SIG-M5 treated with dmso at 0.1 percent for 504 hours (cell line): ENCODE measurements around the gene CLEC2D.
"Not testable (repeated sequence)": the region's sequence is repeated elsewhere in the genome, so short reads cannot be mapped to it uniquely, and the experiment has no call there.

Experiments used
- DNase-seq: peaks from one replicate; lab custom pipeline; 2025; ENCODE audit not compliant: unreplicated experiment; lab: John Stamatoyannopoulos, UW

Gene CLEC2D

GRCh38 chr12:9651265-9651729, 18.2 kb upstream of the CLEC2D start:
- no peak for DNase-seq

DNA sequence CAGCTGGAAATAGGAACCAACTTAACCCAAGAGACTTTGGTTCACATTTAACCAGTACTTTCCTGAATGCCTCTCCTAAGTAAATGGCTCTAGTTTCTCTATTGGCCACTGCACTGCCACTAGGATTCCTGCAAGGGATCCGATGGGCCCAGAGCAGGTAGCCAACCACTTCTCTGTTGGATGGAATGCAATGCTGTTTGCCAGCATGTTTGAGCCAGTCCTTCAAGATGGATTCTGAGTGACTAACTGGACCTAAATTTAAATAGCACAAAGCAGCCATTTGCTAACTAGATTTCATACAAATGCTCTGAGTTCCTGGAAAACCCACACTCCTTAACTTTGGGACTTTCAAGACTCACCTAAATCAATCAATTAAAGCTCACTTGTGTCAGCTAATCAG, 9.5 kb upstream of the CLEC2D start:
- DNase-seq: no peak

- DNase-seq: no peak
Observed at GRCh38 chr12:9661720-9662119, 7.8 kb upstream of the CLEC2D start.

- DNase-seq: peak; percentile 29
Observed at GRCh38 chr12:9662488-9662887, 7.0 kb upstream of the CLEC2D start.

- no peak for DNase-seq
Observed at GRCh38 chr12:9667403-9668160, 1.9 kb upstream of the CLEC2D start.

- no peak for DNase-seq
Observed at GRCh38 chr12:9668161-9669018, 1.1 kb upstream of the CLEC2D start.

DNA sequence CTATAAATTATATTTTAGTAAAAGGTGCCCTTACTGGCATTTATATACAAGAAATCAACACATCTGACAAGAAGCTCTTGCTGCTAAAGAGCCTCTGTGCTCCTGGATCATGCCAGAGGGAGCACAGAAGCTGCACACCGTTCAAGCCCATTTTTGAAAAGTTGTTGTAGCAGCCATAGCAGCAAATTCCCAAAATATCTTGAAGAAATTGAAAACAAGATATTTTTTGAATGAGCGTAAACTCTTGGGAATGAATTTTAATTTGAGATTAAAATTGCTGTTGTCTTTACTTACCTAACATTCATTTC, 540 bp upstream of the CLEC2D start:
- DNase-seq: no peak

DNA sequence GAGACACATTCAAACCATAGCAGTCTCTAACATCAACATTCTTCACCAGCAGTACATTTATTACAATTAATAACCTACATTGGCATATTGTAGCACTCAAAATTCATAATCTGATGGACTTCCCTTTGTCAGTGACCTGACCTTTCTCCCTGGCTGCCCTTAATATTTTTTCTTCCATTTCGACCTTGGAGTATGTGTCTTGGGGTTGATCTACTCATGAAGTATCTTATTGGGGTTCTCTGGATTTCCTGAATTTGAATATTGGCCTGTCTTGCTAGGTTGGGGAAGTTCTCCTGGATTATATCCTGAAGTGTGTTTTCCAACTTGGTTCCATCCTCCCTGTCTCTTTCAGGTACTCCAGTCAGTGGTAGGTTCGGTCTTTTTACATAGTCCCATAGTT, 2.8 kb downstream of the CLEC2D start:
- not testable (repeated sequence) for DNase-seq

GRCh38 chr12:9673404-9674225, 4.1 kb downstream of the CLEC2D start:
- peak; percentile 4 for DNase-seq

- DNase-seq: no peak
Observed at GRCh38 chr12:9674226-9674590, 4.7 kb downstream of the CLEC2D start.

- DNase-seq: not testable (repeated sequence)
Observed at GRCh38 chr12:9682508-9682907, 13.0 kb downstream of the CLEC2D start.

GRCh38 chr12:9682949-9683348, 13.4 kb downstream of the CLEC2D start:
- not testable (repeated sequence) for DNase-seq

GRCh38 chr12:9685366-9685765, 15.9 kb downstream of the CLEC2D start:
- not testable (repeated sequence) for DNase-seq

DNA sequence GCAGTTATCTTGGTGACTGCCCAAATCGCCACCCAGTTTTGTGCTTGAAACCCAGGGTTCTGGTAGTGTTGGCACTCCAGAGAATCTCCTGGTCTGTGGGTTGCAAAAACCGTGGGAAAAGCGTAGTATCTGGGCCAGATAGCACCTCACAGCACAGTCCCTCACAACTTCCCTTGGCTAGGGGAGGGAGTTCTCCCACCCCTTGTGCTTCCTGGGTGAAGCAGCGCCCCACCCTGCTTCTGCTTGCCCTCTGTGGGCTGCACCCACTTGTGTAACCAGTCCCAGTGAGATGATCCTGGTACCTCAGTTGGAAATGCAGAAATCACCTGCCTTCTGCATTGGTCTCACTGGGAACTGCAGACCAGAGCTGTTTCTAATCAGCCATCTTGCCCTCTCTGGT, 16.4 kb downstream of the CLEC2D start:
- no peak for DNase-seq

- peak; percentile 19 for DNase-seq
Observed at GRCh38 chr12:9687228-9687627, 17.7 kb downstream of the CLEC2D start.

DNA sequence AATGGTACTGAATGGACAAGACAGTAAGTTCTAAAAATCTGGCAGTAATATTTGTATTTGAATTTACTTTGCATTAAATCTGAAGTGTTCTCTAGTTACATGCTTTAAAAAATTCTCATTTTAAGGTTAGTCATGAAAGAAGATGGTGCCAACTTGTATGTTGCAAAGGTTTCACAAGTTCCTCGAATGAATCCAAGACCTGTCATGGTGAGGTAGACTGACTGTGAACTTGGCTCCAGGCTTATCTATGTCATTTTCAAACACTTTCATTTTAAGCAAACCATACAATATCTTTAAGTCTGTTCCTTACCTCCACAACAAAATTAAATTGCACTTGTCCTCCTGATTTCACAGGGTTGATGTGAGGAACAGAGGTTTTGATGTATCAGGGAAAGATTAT, 23.4 kb downstream of the CLEC2D start:
- no peak for DNase-seq

DNA sequence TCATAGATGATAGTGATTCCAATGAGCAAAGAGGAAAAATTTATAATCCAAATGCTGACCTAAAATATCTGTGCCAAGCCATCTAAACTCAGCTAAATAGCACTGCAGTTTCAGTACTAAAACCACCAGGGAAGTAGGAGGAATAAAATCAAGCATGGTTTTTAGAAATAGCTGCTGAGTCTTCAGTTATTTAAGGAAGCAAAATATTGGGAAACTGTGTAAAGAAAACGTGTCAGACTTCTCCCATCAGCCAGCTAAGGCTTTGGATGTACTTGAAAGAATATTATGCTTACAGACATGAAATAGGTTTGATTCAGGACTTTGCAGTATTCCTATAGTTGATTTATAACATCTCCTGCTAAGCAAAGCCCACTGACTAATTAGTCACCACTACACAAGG, 24.7 kb downstream of the CLEC2D start:
- peak; percentile 69 for DNase-seq

- not testable (repeated sequence) for DNase-seq
Observed at GRCh38 chr12:9695150-9695549, 25.6 kb downstream of the CLEC2D start.

DNA sequence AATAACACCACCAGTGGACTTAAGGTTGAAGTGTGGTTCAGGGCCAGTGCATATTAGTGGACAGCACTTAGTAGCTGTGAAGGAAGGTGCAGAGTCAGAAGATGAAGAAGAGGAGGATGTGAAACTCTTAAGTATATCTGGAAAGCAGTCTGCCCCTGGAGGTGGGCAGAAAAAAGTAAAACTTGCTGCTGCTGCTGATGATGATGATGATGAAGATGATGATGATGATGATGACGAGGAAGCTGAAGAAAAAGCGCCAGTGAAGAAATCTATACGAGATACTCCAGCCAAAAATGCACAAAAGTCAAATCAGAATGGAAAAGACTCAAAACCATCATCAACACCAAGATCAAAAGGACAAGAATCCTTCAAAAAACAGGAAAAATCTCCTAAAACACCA, 26.1 kb downstream of the CLEC2D start:
- DNase-seq: not testable (repeated sequence)

GRCh38 chr12:9697619-9698018, 28.1 kb downstream of the CLEC2D start:
- no peak for DNase-seq

- peak; percentile 5 for DNase-seq
Observed at GRCh38 chr12:9698681-9699080, 29.2 kb downstream of the CLEC2D start.
